Glutamatergic neuron (in vitro differentiated cells): ENCODE results near the gene GRHL1. TPM values are rescaled to one million over a fixed set of nuclear protein-coding genes. Genes with fewer than 3 reads are reported as not detected.

Experiments used
- DNase-seq: peaks from one replicate; pipeline ENCODE4 v3.0.0; 2022
- H3K27ac Mint-ChIP-seq: one replicate; pipeline ENCODE4 v1.8.0; 2020; ENCODE audit warnings: mild to moderate bottlenecking, mixed read lengths, inconsistent platforms; ENCODE audit not compliant: unreplicated experiment
- H3K27me3 Mint-ChIP-seq: one replicate; pipeline ENCODE4 v1.8.0; 2020; ENCODE audit warnings: mild to moderate bottlenecking, moderate library complexity, mixed read lengths, inconsistent platforms; ENCODE audit not compliant: unreplicated experiment
- H3K36me3 Mint-ChIP-seq: one replicate; pipeline ENCODE4 v1.8.0; 2020; ENCODE audit warnings: mild to moderate bottlenecking, mixed read lengths, inconsistent platforms; ENCODE audit not compliant: unreplicated experiment
- H3K4me1 Mint-ChIP-seq: one replicate; pipeline ENCODE4 v1.8.0; 2020; ENCODE audit warnings: mild to moderate bottlenecking, low read depth, mixed read lengths, inconsistent platforms; ENCODE audit not compliant: unreplicated experiment
- H3K4me3 Mint-ChIP-seq: one replicate; pipeline ENCODE4 v1.8.0; 2020; ENCODE audit warnings: mild to moderate bottlenecking, mixed read lengths, inconsistent platforms; ENCODE audit not compliant: unreplicated experiment
- H3K9me3 Mint-ChIP-seq: one replicate; pipeline ENCODE4 v1.8.0; 2020; ENCODE audit warnings: mild to moderate bottlenecking, moderate library complexity, mixed read lengths, inconsistent platforms; ENCODE audit not compliant: unreplicated experiment
- total RNA-seq: library from RNA; stranded (reverse); fragmentation: NEBNext Ultra II Directional; extraction: Animal tissue kit (Norgen Biotek cat#: 25700); gene quantifications from one replicate; pipeline ENCODE4 v1.2.1, GENCODE V29; 2021; ENCODE audit not compliant: unreplicated experiment
- TF ChIP-seq, protein P1 (sequence below): fragments of 200-600 bp; sonication (generic); IDR thresholded peaks from one replicate; pipeline ENCODE4 v1.5.0; 2021; ENCODE audit not compliant: partially characterized antibody, unreplicated experiment

The GRHL1 gene
- total RNA-seq, 1 donor from 2014 or later = 4.3 TPM

DNA sequence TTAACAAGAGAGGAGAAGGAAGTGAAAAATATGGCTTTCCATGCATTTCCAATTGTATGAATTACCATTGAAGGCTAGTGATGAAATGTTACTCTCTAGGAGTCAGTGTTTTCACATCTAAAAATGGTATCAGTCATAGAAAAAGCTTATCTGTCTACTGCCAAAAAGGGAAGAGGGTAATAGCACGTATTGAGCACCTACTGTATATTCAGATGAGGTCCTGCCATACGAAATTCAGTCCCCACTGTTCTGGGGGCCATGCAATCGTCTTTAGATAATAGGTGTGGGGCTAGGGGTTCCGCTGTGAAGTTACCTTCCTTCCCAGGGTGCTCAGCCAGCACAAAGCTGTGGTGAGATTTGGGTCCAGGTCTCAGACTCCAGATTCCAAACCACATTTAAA, 14.2 kb upstream of the GRHL1 start:
- Mint-ChIP-seq H3K9me3 (peaks cover 2% of the 10 kb centered on the region), H3K27me3 (peaks cover 2% of the 10 kb centered on the region), H3K36me3 (peaks cover 6% of the 10 kb centered on the region), H3K4me3 (no peak overlapping the region), H3K4me1 (peaks cover 1% of the 10 kb centered on the region), H3K27ac (no peak overlapping the region)
- TF ChIP-seq, protein P1, sequence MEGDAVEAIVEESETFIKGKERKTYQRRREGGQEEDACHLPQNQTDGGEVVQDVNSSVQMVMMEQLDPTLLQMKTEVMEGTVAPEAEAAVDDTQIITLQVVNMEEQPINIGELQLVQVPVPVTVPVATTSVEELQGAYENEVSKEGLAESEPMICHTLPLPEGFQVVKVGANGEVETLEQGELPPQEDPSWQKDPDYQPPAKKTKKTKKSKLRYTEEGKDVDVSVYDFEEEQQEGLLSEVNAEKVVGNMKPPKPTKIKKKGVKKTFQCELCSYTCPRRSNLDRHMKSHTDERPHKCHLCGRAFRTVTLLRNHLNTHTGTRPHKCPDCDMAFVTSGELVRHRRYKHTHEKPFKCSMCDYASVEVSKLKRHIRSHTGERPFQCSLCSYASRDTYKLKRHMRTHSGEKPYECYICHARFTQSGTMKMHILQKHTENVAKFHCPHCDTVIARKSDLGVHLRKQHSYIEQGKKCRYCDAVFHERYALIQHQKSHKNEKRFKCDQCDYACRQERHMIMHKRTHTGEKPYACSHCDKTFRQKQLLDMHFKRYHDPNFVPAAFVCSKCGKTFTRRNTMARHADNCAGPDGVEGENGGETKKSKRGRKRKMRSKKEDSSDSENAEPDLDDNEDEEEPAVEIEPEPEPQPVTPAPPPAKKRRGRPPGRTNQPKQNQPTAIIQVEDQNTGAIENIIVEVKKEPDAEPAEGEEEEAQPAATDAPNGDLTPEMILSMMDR = no peak
- DNase-seq = no peak

DNA sequence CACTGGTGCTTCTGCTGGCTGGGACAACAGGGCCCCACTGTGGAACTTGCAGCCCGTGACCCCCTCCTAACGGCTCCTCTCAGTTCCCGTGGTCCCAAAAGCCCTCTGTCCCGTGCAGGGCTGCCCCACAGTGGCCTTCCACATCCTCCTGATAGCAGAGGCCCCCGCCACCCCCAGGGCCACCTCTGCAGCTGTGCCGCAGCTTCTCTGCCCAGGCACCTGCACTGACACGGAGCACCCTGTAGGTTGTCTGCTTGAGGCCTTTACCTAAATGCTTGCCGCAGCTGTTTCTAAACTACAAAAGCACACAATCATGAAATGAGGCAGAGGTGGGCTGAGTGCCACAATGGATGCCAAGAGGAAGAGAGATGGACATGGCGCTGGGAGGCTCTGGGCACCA, 13.5 kb upstream of the GRHL1 start:
- H3K27ac Mint-ChIP-seq = no peak overlapping the region

DNA sequence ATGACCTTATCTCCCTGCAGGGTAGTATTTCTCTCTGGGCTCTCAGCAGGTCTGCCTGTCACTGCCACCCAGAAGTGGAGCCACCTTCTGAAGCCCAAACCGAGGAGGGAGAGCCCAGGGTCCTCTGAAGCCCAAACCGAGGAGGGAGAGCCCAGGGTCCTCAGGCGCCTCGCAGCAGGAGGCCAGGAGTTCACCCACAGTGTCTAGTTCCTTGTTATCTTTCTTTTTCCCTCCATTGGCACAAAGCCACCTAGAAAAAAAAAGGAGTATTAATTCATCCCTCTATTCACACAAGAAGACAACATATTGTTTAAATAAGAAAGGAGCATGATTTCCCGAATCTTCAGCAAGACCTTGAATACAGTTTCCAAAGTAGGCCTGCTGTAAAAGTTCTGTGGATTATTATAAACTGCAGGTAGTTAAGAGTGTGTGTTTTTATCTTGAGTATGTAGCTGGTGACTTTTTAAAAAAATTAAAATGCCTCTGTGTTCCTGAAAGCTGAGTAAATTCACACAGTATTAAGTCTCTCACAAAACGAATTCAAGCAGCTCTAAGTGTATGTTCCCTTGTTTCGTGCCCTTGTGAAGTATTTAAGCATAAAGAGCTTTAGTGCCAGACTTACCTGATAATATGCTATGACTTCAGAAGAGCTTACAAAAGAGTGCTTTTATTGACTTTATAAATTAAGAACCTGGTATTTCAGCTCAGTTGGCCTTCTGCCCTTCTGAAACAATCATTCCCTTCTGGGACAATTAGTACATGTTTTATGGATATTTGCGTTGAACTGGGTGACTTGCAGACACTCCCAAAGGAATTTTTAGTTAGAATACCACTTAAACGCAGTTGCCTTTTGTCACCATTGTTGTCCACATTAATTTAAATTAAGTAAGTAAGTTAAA, 11.7 kb upstream of the GRHL1 start:
- no peak overlapping the region for H3K4me3 Mint-ChIP-seq
- H3K9me3 Mint-ChIP-seq = no peaks in the 10 kb centered on the region
- H3K27ac Mint-ChIP-seq = no peak overlapping the region
- TF ChIP-seq, protein P1 = no peak
- no peak for DNase-seq
- H3K27me3 Mint-ChIP-seq = peaks cover 7% of the 10 kb centered on the region
- peaks cover 1% of the 10 kb centered on the region for H3K4me1 Mint-ChIP-seq
- H3K36me3 Mint-ChIP-seq = no peaks in the 10 kb centered on the region

More for the DNA sequence above, 13.5 kb upstream of the GRHL1 start:
- Mint-ChIP-seq H3K4me3 (no peak overlapping the region), H3K4me1 (peaks cover 1% of the 10 kb centered on the region), H3K27me3 (peaks cover 7% of the 10 kb centered on the region), H3K36me3 (peaks cover 6% of the 10 kb centered on the region), H3K9me3 (peaks cover 2% of the 10 kb centered on the region)
- TF ChIP-seq, protein P1 = no peak
- DNase-seq = no peak

DNA sequence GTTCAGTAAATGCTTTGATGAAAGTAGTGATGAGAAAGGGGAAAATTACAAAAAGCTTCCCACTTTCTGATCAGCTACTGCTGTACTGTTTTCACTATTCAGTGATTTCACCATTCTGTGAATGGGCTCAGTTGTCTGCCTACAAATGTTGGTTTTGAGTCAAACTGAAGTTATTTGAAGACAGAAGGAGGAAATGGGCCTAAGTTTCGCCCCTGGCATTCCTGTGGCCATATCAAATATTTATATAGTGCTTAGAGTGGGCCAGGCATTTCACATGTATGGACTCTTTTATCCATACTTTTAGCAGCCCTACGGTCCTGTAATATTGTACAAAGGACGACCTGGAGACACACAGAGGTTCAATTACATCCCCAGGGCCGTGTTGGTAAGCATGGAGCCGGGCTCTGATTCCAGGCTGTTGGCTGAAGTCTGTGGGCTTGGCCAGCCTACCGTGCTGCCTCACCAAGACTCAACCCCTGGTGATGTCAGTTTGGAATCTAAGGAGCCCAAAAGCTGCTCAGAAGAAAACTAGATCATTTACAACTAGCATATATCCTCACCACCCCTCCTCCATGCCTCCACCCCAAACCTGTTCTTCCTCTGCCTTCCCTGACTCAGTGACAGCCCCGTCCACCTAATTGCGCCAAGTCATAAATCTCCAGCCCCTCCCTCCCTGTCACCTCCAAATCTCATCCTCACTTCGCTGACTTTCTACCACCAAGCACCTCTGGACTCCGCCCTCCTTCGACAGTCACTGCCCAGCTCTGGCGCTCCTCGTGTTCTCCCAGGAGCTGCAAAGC, 10.1 kb upstream of the GRHL1 start:
- TF ChIP-seq, protein P1 = no peak
- H3K27ac Mint-ChIP-seq = no peak overlapping the region
- no peak for DNase-seq
- no peak overlapping the region for H3K4me3 Mint-ChIP-seq
- H3K36me3 Mint-ChIP-seq = no peaks in the 10 kb centered on the region
- H3K4me1 Mint-ChIP-seq = peaks cover 1% of the 10 kb centered on the region
- H3K27me3 Mint-ChIP-seq = peaks cover 7% of the 10 kb centered on the region
- H3K9me3 Mint-ChIP-seq = no peaks in the 10 kb centered on the region
